Retinal pigment epithelial cell (primary cell): ENCODE measurements around the gene RAD23A.

Experiments
- DNase-seq: peaks from one replicate; pipeline ENCODE4 v3.0.0-alpha.2; 2010; ENCODE audit warnings: low read depth
- H3K4me3 ChIP-seq: 2 replicates; pipeline ENCODE4 v1.5.1; 2011; ENCODE audit warnings: mild to moderate bottlenecking, low read length, control low read depth, moderate library complexity
- CTCF ChIP-seq: conservative IDR thresholded peaks from 2 replicates; pipeline ENCODE4 v1.5.1; 2011; ENCODE audit warnings: low read depth, low read length, control low read depth, inconsistent platforms

The RAD23A gene

DNA sequence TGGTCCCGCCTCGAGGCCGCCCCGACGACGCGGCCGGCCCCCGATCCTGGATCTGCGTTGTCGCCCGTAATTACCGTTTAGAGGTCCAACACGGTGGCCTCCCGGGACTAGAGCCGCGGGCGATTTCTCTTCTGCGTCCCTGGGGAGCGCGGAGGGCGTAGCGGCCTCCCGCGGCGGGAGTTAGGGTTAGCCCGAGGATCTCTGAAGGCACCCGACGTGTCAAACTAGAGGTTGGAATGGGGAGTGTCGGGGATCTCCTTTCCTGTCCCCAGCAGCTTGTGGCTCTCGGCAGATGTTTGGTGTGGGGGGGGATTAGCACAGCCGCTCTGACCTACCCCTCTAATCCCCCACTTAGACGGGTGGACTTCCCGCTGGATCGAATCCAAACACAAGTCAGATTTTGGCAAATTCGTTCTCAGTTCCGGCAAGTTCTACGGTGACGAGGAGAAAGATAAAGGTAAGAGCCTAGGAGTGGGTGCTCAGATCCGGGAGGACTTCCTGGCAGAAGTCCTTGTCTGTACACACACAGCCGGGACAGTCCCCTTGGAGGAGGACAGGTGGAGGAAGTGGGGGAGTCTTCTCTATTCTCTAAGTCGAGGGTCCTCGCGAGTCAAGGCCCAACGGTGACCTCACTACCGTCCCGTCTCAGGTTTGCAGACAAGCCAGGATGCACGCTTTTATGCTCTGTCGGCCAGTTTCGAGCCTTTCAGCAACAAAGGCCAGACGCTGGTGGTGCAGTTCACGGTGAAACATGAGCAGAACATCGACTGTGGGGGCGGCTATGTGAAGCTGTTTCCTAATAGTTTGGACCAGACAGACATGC lies 6.7 kb upstream of the RAD23A start:
- no peak for DNase-seq
- H3K4me3 ChIP-seq = peak overlapping the region; percentile 84
- TF ChIP-seq CTCF = peak; percentile 29

GRCh38 chr19:12939975-12940423 lies 5.7 kb upstream of the RAD23A start:
- no peak for TF ChIP-seq CTCF
- DNase-seq = no peak
- peak overlapping the region; percentile 84 for H3K4me3 ChIP-seq

GRCh38 chr19:12940897-12941296 lies 4.8 kb upstream of the RAD23A start:
- DNase-seq = no peak
- peak overlapping the region; percentile 14 for H3K4me3 ChIP-seq
- no peak for TF ChIP-seq CTCF

GRCh38 chr19:12943437-12944044 lies 2.1 kb upstream of the RAD23A start:
- H3K4me3 ChIP-seq = no peak overlapping the region
- TF ChIP-seq CTCF = no peak
- DNase-seq = no peak

- H3K4me3 ChIP-seq = no peak overlapping the region
- no peak for DNase-seq
- no peak for TF ChIP-seq CTCF
Observed at GRCh38 chr19:12944104-12944674, 1.5 kb upstream of the RAD23A start.

DNA sequence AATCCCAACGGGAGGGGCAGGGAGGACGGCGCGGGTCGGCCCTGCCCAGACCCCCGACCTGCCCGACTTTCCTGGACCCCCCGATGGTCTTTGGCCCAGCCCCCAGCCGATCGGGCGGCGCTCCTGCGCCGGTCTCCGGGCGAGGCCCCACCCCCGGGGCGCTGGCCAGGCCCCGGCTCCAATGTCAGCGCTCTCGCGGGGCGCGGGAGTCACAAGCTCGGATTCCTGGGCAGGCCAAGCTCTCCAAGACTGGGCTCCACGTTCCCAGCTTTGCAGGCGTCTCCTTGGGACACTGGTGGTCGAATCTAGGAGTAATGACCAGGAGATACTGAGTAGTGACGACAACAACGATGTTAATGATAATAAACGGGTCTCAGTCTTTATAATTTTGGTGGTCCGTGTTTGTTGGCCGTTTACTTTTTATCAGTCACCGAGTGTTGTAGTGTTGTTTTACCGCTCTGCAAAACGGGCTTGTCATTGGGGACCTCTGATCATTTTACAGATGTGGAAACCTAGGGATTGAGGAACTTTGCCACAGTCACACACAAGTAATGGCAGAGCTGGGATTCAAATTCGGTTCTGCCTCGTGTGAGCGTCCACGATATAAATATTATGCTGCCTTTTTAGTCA lies 545 bp downstream of the RAD23A start:
- peak; percentile 55 for DNase-seq
- TF ChIP-seq CTCF = no peak
- H3K4me3 ChIP-seq = peak overlapping the region; percentile 79
